T-cell (primary cell): ENCODE data around the gene DCLK2. TPM values are rescaled to one million over a fixed set of nuclear protein-coding genes. Genes with fewer than 3 reads are reported as not detected.

Experiments used
- ATAC-seq, 4 experiments: fragments of 200-7000 bp in 3 of 4; fragments of 150-1000 bp in 1 of 4; cut with Tn5 transposase; replicated peaks in 1 of 4; 1 replicate in 3 of 4; 2 replicates in 1 of 4; pipeline ENCODE4 v1.10.0; 2021; ENCODE audit warnings: moderate library complexity in 3 of 4, mild to moderate bottlenecking in 2 of 4, moderate number of reproducible peaks in 1 of 4
- CTCF ChIA-PET, 2 donors: fragments of 300-600 bp; sonication (Branson Sonifier 250); formaldehyde crosslinking; loops; one replicate each; lab custom pipeline; 2022; ENCODE audit warnings: antibody characterized with exemption in 2 of 2; lab: Charles Lee
- POLR2A ChIA-PET, 2 donors: fragments of 300-600 bp; sonication (Branson Sonifier 250); formaldehyde crosslinking; loops; one replicate each; lab custom pipeline; 2022; ENCODE audit warnings: antibody characterized with exemption in 2 of 2; lab: Charles Lee
- DNase-seq, 35 experiments: peaks; one replicate each; pipeline versions ENCODE4 v3.0.0 to v3.0.0-alpha.2; 2013 to 2023
- H3K27ac ChIP-seq: one replicate; pipeline ENCODE4 v1.5.1; 2013; ENCODE audit warnings: low read length
- H3K27me3 ChIP-seq, 2 experiments: replicated peaks in 1 of 2; 1 replicate in 1 of 2; 2 replicates in 1 of 2; pipeline versions ENCODE4 v1.6.1 to v1.7.0; 2013; ENCODE audit warnings: low read length in 1 of 2, mixed read lengths in 1 of 2; ENCODE audit not compliant: control insufficient read depth in 2 of 2, insufficient read depth in 2 of 2; ENCODE audit errors: extremely low read depth in 1 of 2
- H3K36me3 ChIP-seq, 2 donors: 1 replicate in 1 of 2; 2 replicates in 1 of 2; pipeline versions ENCODE4 v1.6.1 to v1.7.0; 2013; ENCODE audit warnings: low read length in 1 of 2; ENCODE audit not compliant: control insufficient read depth in 2 of 2, insufficient read depth in 1 of 2; ENCODE audit errors: extremely low read depth in 1 of 2
- H3K4me1 ChIP-seq, 2 experiments: 1 replicate in 1 of 2; 2 replicates in 1 of 2; pipeline versions ENCODE4 v1.6.1 to v1.7.0; 2013; ENCODE audit warnings: low read length in 2 of 2, mixed read lengths in 1 of 2; ENCODE audit not compliant: insufficient read depth in 2 of 2, control insufficient read depth in 1 of 2; ENCODE audit errors: extremely low read depth in 1 of 2
- H3K4me3 ChIP-seq, 2 donors: 1 replicate in 1 of 2; 2 replicates in 1 of 2; pipeline versions ENCODE4 v1.5.1 to v1.7.0; 2013; ENCODE audit warnings: mild to moderate bottlenecking in 2 of 2, low read length in 1 of 2, moderate library complexity in 1 of 2; ENCODE audit not compliant: control insufficient read depth in 1 of 2; ENCODE audit errors: extremely low read depth in 1 of 2
- H3K9me3 ChIP-seq: 2 replicates; pipeline ENCODE4 v1.7.0; 2013
- H3K27ac Mint-ChIP-seq, 2 donors: one replicate each; pipeline ENCODE4 v1.8.0; 2020 to 2021; ENCODE audit warnings: mild to moderate bottlenecking in 2 of 2, mixed read lengths in 2 of 2
- H3K27me3 Mint-ChIP-seq, 2 donors: one replicate each; pipeline ENCODE4 v1.8.0; 2021 to 2022; ENCODE audit warnings: mixed read lengths in 2 of 2
- H3K36me3 Mint-ChIP-seq: one replicate; pipeline ENCODE4 v1.8.0; 2021; ENCODE audit warnings: mixed read lengths
- H3K4me1 Mint-ChIP-seq, 3 donors: one replicate each; pipeline ENCODE4 v1.8.0; 2020 to 2022; ENCODE audit warnings: mixed read lengths in 3 of 3, mild to moderate bottlenecking in 1 of 3
- H3K4me3 Mint-ChIP-seq, 3 donors: one replicate each; pipeline ENCODE4 v1.8.0; 2020 to 2022; ENCODE audit warnings: mild to moderate bottlenecking in 3 of 3, mixed read lengths in 3 of 3, moderate library complexity in 3 of 3
- H3K9me3 Mint-ChIP-seq, 3 donors: one replicate each; pipeline ENCODE4 v1.8.0; 2020 to 2022; ENCODE audit warnings: mixed read lengths in 3 of 3
- WGBS: methylation state at CpG from one replicate; pipeline ENCODE4 v1.1.5; 2013; ENCODE audit warnings: missing lambda C conversion rate; ENCODE audit not compliant: insufficient coverage; 5-methylcytosine and 5-hydroxymethylcytosine counted together
- total RNA-seq, 35 experiments: library from RNA in 6 of 35; stranded (reverse) in 6 of 35; fragments of 120-200 nt in 1 of 35; gene quantifications; one replicate each; pipeline versions ENCODE4 v1.2.1 to v1.2.4 and lab custom pipeline; 2013 to 2026

The DCLK2 gene
- total RNA-seq, 5 donors from 2014 or later (not counting 1 experiment from before 2014, with no cell fraction given), result 0.10 to 0.35 (median 0.15) TPM; not detected in 2

- peak overlapping the region in 1 of 2 donors; percentile 11 for H3K27ac Mint-ChIP-seq
These were observed 181.8 kb downstream of the DCLK2 start for GRCh38 chr4:150259861-150260567.

GRCh38 chr4:150261571-150261970, 183.3 kb downstream of the DCLK2 start:
- Mint-ChIP-seq H3K27me3 (no peaks in the 10 kb centered on the region), H3K27ac (no peak overlapping the region), H3K4me3 (no peak overlapping the region), H3K4me1 (peaks cover 0 to 5% (median 0%) of the 10 kb centered on the region in 3 donors), H3K9me3 (no peaks in the 10 kb centered on the region), H3K36me3 (peaks cover 50% of the 10 kb centered on the region)
- Histone ChIP-seq H3K4me3 (no peak overlapping the region), H3K9me3 (no peaks in the 10 kb centered on the region), H3K27me3 (no peaks in the 10 kb centered on the region), H3K27ac (no peak overlapping the region), H3K4me1 (no peaks in the 10 kb centered on the region), H3K36me3 (peaks cover 0 to 11% of the 10 kb centered on the region in 2 donors)
- WGBS, result 100% methylated on average over 1 of the region's 2 CpGs
- DNase-seq (no peak), ATAC-seq (no peak)
- POLR2A ChIA-PET, result no interaction called here
- CTCF ChIA-PET, result no interaction called here

More at GRCh38 chr4:150259861-150260567, 181.8 kb downstream of the DCLK2 start:
- ChIA-PET CTCF (no interaction called here), POLR2A (interaction anchor here in 1 of 2 donors (0.6 kb wide), 1 partner anchor 96 kb away, joined by 7 read pairs; no protein-coding TSS in a partner anchor)
- no peak overlapping the region for H3K4me3 Mint-ChIP-seq
- peaks cover 41% of the 10 kb centered on the region for H3K36me3 Mint-ChIP-seq
- ATAC-seq (no peak), DNase-seq (no peak)
- H3K27me3 Mint-ChIP-seq, result no peaks in the 10 kb centered on the region
- WGBS, result 92% methylated on average over 4 of the region's 8 CpGs
- Histone ChIP-seq H3K4me1 (no peaks in the 10 kb centered on the region), H3K9me3 (no peaks in the 10 kb centered on the region), H3K36me3 (no peaks in the 10 kb centered on the region), H3K27ac (no peak overlapping the region), H3K27me3 (no peaks in the 10 kb centered on the region), H3K4me3 (no peak overlapping the region)
- H3K4me1 Mint-ChIP-seq, result peaks cover 0 to 5% (median 0%) of the 10 kb centered on the region in 3 donors
- no peaks in the 10 kb centered on the region for H3K9me3 Mint-ChIP-seq

GRCh38 chr4:150262611-150263010, 184.4 kb downstream of the DCLK2 start:
- H3K9me3 Mint-ChIP-seq, result no peaks in the 10 kb centered on the region
- 93% methylated on average over 6 of the region's 6 CpGs for WGBS
- no peak overlapping the region for H3K27ac ChIP-seq
- ChIA-PET CTCF (interaction anchor here in 1 of 2 donors (0.6 kb wide), 1 partner anchor 54 kb away, joined by 3 read pairs; no protein-coding TSS in a partner anchor), POLR2A (no interaction called here)
- ATAC-seq, result no peak
- no peaks in the 10 kb centered on the region for H3K27me3 Mint-ChIP-seq
- no peak overlapping the region for H3K27ac Mint-ChIP-seq
- no peaks in the 10 kb centered on the region for H3K9me3 ChIP-seq
- DNase-seq, result no peak
- peaks cover 0 to 11% of the 10 kb centered on the region in 2 donors for H3K36me3 ChIP-seq
- no peaks in the 10 kb centered on the region for H3K4me1 ChIP-seq
- H3K4me1 Mint-ChIP-seq, result peaks cover 0 to 5% (median 2%) of the 10 kb centered on the region in 3 donors
- no peak overlapping the region for H3K4me3 ChIP-seq
- peaks cover 60% of the 10 kb centered on the region for H3K36me3 Mint-ChIP-seq
- no peaks in the 10 kb centered on the region for H3K27me3 ChIP-seq
- H3K4me3 Mint-ChIP-seq, result no peak overlapping the region

- no peak for ATAC-seq
- H3K4me1 ChIP-seq, result no peaks in the 10 kb centered on the region
- 97% methylated on average over 3 of the region's 6 CpGs for WGBS
These were observed 186.4 kb downstream of the DCLK2 start for GRCh38 chr4:150264595-150265161.

GRCh38 chr4:150265806-150266205, 187.6 kb downstream of the DCLK2 start:
- Histone ChIP-seq H3K4me1 (no peaks in the 10 kb centered on the region), H3K4me3 (no peak overlapping the region), H3K36me3 (peaks cover 2 to 16% of the 10 kb centered on the region in 2 donors), H3K9me3 (no peaks in the 10 kb centered on the region), H3K27me3 (no peaks in the 10 kb centered on the region), H3K27ac (no peak overlapping the region)
- Mint-ChIP-seq H3K36me3 (peaks cover 77% of the 10 kb centered on the region), H3K9me3 (no peaks in the 10 kb centered on the region), H3K4me1 (peaks cover 0 to 2% (median 0%) of the 10 kb centered on the region in 3 donors), H3K27ac (no peak overlapping the region), H3K4me3 (no peak overlapping the region), H3K27me3 (no peaks in the 10 kb centered on the region)
- DNase-seq (no peak), ATAC-seq (no peak)
- POLR2A ChIA-PET, result no interaction called here
- WGBS, result no CpG with 5 or more reads among the region's 1 CpG
- CTCF ChIA-PET, result no interaction called here

More at GRCh38 chr4:150264595-150265161, 186.4 kb downstream of the DCLK2 start:
- no peaks in the 10 kb centered on the region for H3K9me3 Mint-ChIP-seq
- H3K27ac Mint-ChIP-seq, result no peak overlapping the region
- peaks cover 0 to 3% (median 2%) of the 10 kb centered on the region in 3 donors for H3K4me1 Mint-ChIP-seq
- peaks cover 75% of the 10 kb centered on the region for H3K36me3 Mint-ChIP-seq
- Histone ChIP-seq H3K36me3 (peaks cover 0 to 11% of the 10 kb centered on the region in 2 donors), H3K4me3 (no peak overlapping the region), H3K27me3 (no peaks in the 10 kb centered on the region), H3K9me3 (no peaks in the 10 kb centered on the region), H3K27ac (no peak overlapping the region)
- POLR2A ChIA-PET, result no interaction called here
- no peaks in the 10 kb centered on the region for H3K27me3 Mint-ChIP-seq
- CTCF ChIA-PET, result no interaction called here
- DNase-seq, result no peak
- H3K4me3 Mint-ChIP-seq, result no peak overlapping the region

GRCh38 chr4:150268444-150268843, 190.2 kb downstream of the DCLK2 start:
- DNase-seq (no peak), ATAC-seq (no peak)
- no peak overlapping the region for H3K4me3 Mint-ChIP-seq
- no peaks in the 10 kb centered on the region for H3K27me3 ChIP-seq
- CTCF ChIA-PET, result no interaction called here
- H3K4me1 ChIP-seq, result no peaks in the 10 kb centered on the region
- no peak overlapping the region for H3K27ac ChIP-seq
- peaks cover 82% of the 10 kb centered on the region for H3K36me3 Mint-ChIP-seq
- H3K9me3 Mint-ChIP-seq, result no peaks in the 10 kb centered on the region
- no peak overlapping the region for H3K4me3 ChIP-seq
- peaks cover 0 to 2% (median 0%) of the 10 kb centered on the region in 3 donors for H3K4me1 Mint-ChIP-seq
- POLR2A ChIA-PET, result no interaction called here
- no peak overlapping the region for H3K27ac Mint-ChIP-seq
- peaks cover 7 to 23% of the 10 kb centered on the region in 2 donors for H3K36me3 ChIP-seq
- no CpG with 5 or more reads among the region's 1 CpG for WGBS
- no peaks in the 10 kb centered on the region for H3K27me3 Mint-ChIP-seq
- H3K9me3 ChIP-seq, result no peaks in the 10 kb centered on the region
